Measurements from ENCODE around the gene URM1.

Gene URM1

DNA sequence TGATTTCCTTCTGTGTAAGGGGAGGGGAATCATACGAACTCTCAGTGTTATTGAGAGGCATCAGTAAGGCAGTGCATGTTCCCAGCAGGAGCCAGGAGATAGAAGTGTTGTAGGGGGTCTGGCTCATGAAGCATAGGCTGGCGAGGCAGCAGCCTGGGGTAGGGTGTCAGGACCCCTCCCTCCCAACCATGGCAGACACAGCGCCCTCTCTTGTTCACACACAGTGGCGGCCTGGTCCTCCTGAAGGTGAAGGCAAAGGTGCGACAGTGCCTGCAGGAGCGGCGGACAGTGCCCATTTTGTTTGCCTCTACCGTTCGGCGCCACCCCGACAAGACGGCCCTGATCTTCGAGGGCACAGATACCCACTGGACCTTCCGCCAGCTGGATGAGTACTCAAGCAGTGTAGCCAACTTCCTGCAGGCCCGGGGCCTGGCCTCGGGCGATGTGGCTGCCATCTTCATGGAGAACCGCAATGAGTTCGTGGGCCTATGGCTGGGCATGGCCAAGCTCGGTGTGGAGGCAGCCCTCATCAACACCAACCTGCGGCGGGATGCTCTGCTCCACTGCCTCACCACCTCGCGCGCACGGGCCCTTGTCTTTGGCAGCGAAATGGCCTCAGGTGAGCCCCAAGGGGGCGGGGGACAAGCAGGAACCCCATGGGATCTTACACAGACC lies 26.1 kb upstream of the URM1 start:
- no peak for DNase-seq (ENCODE audit: low read depth in 2 of 3, low spot score in 2 of 3)

DNA sequence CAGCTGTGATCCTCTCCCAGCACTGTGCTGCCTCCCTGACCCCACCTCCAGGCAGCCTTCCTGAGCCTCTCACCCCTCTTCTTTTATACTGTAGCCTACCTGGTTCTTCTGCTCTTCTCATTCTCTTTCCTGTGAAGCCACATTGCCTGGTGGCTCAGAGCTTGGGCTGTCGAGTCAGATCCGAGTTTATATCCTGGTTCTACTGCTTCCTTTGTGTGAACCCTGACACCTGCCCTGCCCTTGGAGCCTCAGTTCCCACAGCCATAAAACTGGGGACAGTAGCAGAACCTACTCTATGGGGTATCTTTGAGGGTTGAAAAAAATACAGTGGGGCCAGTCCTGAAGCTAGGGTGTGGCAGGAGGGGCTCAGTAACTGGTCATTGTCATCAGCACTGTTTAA lies 22.0 kb upstream of the URM1 start:
- no peak for DNase-seq (ENCODE audit: low read depth in 2 of 3, low spot score in 2 of 3)

DNA sequence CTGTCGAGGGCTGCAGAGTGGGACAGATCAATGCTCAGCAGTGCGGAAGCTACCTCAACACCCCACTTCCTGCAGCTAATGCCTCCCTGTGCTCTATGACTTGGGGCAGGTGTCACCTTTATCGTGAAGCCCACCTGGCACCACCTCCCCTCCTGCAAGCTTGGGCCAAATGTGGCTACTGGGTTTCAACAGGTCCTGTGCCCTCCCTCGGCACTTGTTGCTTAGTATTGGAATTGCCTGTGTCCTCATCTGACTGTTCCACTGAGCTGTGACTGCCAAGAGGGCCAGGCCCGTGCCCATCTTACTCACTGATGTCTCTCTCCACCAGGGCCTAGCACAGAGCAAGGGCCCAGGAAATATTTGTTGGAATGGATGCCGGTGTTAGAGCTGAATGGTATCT lies 21.4 kb upstream of the URM1 start:
- DNase-seq (ENCODE audit: low read depth in 2 of 3, low spot score in 2 of 3) = no peak

DNA sequence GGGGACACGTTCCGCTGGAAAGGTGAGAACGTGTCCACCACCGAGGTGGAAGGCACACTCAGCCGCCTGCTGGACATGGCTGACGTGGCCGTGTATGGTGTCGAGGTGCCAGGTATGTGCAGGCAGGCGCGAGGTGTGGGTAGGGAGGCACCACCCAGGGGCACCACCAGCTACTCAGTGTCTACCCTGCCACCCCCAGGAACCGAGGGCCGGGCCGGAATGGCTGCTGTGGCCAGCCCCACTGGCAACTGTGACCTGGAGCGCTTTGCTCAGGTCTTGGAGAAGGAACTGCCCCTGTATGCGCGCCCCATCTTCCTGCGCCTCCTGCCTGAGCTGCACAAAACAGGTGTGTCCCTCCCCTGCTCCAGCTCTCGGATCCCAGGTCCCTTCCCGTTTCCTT lies 15.7 kb upstream of the URM1 start:
- DNase-seq (ENCODE audit: low read depth in 2 of 3, low spot score in 2 of 3) = no peak

DNA sequence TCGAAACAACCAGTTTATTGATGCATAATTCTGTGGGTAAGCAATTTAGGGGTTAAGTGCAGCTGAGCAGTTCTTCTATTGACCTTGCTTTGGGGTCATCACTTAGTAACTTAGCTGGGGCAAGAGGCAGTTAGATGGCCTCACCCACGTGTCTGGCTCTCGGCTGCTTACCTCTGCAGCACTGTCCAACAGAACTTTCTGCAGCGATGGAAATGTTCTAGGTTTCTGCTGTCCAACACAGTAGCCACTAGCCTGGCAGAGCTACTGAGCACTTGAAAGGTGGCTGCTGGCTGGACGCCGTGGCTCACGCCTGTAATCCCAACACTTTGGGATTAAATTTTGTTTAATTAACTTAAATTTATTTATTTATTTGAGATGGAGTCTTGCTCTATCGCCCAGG lies 13.1 kb upstream of the URM1 start:
- DNase-seq (ENCODE audit: low read depth in 2 of 3, low spot score in 2 of 3) = no peak

DNA sequence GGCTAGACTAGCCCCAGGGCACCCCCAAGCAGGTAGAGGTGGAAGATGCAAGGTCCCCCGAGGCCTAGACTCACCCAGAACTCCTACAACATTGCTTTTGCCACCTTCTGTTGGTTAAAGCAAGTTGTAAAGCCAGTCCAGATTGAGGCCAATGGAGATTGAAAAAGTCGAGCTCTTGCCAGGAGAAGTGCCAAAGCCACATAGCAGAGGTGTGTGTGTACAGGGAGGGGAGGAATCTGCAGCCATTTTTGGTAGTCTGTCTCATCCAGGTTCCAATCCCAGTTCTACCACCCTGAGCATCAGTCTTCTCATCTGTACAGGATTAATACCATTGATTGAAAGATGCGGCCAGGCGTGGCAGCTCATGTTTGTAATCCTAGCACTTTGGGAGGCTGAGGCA lies 12.3 kb upstream of the URM1 start:
- no peak for DNase-seq (ENCODE audit: low read depth in 2 of 3, low spot score in 2 of 3)

DNA sequence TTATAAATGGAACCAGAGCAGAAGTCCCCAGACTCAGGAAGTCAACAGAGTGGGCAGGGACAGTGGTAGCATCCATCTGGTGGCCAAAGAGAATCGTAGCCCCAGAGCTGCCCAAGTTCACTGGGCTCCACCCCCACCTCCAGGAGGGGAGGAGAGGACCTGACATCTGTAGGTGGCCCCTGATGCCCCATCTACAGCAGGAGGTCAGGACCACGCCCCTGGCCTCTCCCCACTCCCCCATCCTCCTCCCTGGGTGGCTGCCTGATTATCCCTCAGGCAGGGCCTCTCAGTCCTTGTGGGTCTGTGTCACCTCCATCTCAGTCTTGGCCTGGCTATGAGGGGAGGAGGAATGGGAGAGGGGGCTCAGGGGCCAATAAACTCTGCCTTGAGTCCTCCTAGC lies 10.3 kb upstream of the URM1 start:
- DNase-seq (ENCODE audit: low read depth in 2 of 3, low spot score in 2 of 3) = no peak

DNA sequence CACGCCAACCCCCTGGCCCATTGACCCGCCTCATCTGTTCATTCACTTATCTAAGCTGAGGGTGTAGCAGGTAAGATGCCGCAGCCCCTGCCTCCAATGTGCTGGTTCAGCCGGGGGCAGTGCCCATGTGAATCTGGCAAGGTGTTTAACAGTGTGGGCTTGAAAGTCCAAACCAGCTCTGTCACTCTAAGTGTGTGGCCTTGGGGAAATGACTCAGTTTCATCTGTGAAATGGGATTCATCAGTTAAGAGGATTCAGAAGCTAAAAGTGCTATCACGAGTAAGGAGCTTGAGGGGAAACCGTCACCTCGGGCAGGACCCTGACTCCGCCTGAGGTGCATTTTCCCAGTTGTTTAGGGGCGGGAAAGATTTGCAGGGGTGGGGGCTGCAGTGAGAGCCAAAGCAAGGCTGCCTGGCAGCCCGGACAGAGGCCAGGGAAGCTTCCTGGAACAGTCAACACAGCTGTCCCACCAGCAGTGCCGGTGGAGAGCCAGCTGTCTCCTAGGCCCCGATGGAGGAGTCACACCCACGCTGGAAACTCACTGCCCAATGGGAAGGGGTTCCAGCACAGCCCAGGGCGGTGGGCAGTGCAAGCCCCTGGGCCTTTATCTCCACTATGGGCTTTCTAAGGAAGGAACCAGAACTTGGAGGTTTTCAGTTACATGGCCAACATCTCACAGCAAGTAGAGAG lies 9.7 kb upstream of the URM1 start:
- no peak for DNase-seq (ENCODE audit: low read depth in 2 of 3, low spot score in 2 of 3)

DNA sequence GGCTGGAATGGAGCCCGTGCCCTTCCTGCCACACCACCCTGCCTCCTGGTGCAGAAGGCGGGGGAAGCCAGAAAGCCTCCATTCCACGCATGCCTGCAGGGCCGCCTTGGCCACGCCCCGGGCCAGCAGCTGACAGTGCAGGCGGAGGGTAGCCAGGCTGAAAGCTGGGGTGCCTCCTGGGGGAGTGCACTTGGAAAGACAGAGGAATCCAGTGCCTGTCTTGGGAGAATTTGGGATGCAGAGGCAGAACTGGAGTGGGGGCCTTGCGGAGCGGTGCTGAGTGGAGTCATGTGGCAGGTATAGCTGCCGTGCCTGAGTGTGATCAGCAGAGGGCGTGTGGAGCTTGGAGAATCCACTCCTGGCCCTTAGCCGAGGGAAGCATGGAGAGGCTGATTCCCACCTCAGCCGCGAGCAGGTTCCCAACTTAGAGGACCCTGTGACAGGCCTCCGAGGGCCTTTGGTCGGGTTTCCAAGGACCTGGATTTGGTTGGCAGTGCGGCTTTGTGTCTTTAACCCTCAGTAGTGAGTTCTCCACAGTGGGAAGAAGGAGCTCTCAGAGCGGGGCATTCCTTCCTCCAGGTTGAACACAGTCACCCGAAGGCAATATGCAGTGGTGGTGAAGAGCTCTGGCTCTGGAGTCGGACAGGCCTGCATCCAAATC lies 9.1 kb upstream of the URM1 start:
- peak in 2 of 3 experiments; percentile 49 to 51 for DNase-seq (ENCODE audit: low read depth in 2 of 3, low spot score in 2 of 3)

DNA sequence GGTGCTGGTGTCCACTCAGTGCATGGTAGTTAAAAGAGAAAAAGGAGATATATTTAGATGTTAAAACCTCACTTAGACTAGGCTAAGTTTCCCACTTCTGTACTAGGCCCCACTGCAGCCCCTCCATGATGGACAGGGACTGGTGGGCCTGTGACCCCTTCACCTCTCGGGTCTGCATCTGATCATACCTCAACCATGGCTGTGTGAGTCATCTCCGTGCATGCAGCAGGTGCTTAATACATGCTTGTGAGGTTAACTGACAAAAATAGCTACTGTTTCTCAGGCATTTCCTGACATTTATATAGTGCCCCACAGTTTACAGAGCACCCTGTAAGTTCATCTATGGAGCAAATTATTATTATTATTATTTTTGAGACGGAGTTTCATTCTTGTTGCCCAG lies 8.4 kb upstream of the URM1 start:
- DNase-seq (ENCODE audit: low read depth in 2 of 3, low spot score in 2 of 3) = no peak

DNA sequence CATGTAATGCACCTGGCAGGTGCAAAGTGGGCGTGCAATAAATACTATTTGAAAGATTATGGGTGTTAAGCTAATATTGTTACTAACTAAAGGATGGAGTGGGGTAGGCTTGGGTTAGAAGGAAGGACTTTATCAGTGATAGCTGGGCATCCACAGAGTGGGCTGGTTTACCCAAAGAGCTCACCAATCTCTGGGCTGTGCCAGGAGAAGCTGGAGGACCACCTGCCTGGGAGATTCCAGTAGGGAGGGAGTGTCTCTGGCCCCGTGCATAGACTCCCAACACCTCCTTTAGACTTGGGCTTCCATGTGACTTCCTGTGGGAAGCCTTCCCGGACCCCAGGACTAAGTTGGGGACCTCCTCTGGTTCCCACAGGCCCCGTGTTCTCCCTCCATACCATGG lies 5.6 kb upstream of the URM1 start:
- no peak for DNase-seq (ENCODE audit: low read depth in 2 of 3, low spot score in 2 of 3)

DNA sequence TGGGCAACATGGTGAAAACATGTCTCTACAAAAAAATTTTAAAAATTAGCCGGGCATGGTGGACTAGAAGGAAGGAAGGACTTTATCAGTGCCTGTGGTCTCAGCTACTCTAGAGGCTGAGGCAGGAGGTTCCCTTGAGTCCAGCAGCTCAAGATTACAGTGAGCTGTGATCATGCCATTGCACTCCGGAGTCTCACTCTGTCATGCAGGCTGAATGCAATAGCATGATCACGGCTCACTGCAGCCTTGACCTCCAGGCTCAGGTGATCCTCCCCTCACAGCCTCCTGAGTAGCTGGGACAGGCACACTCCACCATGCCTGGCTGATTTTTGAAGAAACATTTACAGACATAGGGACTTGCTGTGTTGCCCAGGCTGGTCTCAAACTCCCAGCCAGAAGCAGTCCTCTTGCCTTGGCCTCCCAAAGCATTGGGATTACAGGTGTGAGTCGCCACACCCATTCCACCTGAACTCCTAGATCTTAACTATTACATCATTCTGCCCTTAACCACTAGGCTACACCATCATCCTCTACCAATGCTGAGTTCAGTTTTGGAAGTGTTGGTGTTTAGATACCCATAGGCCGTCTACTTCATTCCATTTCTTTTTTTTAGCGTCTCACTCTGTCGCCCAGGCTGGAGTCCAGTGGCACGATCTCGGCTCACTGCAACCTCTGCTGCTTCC lies 2.0 kb upstream of the URM1 start:
- no peak for DNase-seq (ENCODE audit: low read depth in 2 of 3, low spot score in 2 of 3)

DNA sequence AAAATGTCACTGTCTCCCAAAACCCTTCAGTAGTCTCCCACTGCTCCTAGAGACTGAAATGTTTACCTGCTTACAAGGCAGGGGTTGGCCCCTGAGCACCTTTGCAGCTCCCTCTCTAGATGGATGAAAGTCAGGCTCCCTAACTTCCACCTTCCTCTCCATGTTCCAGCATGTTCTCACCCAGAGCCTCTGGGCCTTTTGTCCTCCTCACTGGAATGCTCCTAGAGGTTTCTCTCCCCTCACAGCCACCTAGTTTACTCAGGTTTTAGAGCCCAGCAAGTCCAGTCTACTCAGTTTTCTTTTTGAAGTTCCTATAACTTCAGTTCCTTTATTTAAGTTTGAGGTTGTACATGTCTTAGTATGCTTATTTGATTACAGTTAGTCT lies 815 bp upstream of the URM1 start:
- no peak for DNase-seq (ENCODE audit: low read depth in 2 of 3, low spot score in 2 of 3)

DNA sequence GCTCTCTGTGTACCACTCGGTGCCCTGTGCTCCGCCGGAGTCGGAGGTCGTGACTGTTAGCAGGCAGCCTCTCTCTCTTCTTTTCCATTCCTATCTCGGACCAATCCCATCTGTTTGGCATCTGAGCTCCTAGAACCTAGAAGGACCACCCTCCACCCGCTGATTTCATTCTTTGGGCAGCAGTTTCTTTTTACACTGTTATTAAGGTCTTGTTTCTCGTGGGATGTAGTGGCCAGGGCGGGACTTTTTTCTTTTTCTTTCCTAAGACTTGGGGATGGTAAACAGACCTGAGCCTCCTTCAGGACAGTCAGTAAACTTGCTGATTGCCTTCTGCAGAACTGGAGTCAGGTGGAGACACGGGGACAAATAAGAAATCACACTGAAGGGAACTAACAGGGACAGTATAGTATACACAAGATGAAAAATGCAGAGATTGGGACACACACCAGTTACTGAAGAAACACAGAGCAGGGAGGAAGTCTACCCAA lies 500 bp downstream of the URM1 start:
- DNase-seq (ENCODE audit: low read depth in 2 of 3, low spot score in 2 of 3) = no peak

DNA sequence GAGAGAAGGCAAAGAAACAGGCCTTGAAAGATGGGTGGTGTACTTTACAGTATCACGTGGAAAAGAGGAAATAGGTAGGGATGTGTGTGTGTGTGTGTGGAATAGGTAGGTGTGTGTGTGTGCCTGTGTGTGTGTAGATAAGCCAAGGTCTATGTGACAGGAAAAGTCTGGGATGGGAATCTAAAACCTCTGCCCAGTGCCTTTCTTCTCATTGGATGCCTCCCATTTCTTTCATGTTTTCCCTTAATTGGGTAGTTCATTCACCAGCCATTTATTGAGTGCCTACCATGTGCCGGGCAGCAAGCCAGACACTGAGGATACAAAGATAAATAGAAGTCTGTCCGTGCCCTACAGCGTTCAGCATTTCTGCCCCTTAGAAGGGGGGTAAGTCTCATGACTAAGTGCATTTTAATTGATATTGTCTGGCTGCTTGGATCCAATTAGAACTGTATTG lies 1.0 kb downstream of the URM1 start:
- no peak for DNase-seq (ENCODE audit: low read depth in 2 of 3, low spot score in 2 of 3)

DNA sequence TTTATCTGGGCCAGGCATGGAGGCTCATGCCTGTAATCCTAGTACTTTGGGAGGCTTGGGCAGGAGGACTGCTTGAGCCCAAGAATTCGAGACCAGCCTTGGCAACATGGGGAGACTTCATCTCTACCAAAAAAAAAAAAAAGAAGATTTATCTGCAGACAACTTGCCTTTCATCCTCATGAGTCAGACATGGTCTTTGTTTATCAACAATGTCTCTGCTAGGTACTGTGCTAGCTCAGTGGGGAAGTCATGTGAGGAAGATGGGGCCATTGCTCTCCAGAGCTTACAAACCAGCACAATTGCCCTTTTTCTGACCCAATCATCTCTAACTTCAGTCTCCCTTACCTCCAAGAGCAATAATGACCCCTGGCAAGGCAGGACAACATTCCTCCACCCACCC lies 1.6 kb downstream of the URM1 start:
- no peak for DNase-seq (ENCODE audit: low read depth in 2 of 3, low spot score in 2 of 3)

DNA sequence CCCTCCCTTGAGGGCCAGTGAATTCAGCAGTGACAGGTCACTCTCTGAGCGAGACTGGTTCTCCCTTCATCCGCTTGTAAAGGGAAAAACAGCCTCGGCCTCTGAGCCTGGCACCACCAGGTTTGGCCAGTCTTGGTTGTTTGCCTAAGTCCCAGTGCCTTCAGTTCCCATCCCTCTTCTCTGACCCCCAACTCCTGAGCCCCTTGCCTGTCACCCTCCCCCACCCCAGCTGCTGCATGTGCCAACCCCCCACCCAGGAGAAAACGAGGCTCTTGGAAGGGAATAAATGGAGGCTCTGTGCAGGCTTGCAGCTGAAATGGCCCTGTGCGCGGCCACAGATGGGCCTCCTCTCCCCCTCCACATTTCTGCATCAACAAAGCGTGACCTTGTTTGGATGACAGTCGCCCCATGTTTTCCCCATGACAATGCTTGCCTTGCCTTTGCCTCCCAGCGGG lies 3.1 kb downstream of the URM1 start:
- no peak for DNase-seq (ENCODE audit: low read depth in 2 of 3, low spot score in 2 of 3)

DNA sequence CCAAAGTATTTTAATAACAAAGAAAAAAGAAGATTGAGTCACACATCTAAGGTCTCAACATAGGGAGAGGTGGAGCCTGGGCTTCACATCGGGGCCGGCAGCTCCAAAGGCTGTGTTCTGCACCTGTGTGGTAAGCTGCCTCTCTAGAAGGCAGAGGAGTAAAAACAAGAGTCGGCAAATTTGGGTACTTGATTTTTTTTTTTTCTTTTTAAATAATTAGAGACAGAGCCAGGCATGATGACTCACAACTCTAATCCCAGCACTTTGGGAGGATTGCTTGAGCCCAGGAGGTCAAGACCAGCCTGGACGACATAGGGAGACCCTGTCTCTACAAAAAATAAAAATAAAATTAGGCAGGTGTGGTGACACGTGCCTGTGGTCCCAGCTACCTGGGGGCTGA lies 4.7 kb downstream of the URM1 start:
- DNase-seq (ENCODE audit: low read depth in 2 of 3, low spot score in 2 of 3) = no peak

DNA sequence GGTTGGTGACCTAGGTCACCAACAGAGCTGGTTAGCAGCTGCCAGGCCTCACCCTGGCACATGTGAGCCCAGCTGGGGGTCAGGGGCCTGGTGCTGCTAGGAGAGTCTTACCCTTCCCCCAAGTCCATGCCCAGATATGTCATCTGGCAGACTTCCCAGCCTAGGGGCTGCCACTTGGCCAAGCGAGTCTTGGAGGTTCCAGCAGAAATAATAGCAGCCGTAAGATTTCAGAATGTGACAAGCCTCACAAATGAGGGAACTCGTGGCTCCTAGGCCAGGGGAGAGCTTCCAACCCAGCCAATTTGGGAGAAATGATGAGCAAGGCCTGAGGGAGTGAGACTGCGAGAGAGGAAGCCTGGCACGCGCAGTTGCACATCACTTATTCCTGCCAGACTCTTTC lies 11.1 kb downstream of the URM1 start:
- DNase-seq (ENCODE audit: low read depth in 2 of 3, low spot score in 2 of 3) = no peak

DNA sequence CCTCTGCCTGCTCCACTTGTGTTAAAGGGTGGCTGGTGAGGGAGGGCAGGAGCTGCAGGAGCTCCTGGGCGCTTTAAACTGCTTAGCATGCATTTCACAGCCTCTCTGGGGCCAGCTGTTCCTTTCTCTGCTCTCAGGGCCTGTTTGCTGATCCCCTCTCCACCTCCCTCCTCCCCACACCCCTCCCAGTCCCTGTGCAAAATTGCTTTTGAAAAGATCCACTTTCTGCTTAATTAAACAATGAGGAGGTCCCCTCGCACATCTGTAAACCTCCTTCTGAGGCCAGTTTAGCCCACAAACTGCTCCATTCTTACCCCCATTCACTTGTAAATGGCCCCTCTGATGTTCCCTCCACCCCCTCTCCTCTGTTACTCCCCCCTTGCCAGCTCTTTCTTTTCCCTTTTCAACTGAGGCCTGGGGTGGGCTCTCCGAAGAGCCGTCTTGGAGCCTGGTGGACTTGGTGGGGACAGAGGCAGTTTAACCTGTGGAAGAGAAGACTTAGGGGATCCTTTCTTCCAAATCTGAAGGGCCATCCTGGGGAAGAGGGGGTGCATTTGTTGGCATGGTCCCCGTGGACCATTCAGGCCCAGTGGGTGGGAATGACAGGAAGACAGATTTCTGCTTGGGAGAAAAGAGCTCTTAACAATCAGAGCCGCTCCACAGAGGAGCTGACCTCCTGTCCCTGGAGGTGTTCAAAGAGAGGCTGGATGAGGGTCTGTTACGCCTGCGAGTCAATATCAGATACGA lies 12.0 kb downstream of the URM1 start:
- no peak for DNase-seq (ENCODE audit: low read depth in 2 of 3, low spot score in 2 of 3)

DNA sequence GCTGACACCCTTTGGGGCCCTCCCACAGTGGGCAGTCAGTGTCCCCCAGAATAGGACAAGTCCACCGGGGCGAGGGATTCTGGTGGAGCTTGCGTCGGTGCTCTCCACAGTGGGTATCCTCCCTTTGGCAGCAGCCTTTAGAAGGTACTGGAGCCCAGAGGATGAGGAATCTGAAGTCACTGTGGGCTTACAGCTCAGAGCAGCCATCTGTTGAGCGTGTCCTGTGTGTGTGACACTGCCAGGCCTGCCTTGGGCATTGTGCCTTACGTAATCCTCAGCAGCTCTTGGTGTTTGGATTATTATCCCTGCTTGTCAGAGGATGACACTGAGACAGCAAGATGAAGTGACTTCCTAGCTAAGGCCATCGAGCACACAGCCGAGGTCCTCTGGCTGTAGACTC lies 12.6 kb downstream of the URM1 start:
- no peak for DNase-seq (ENCODE audit: low read depth in 2 of 3, low spot score in 2 of 3)

Measured in activated CD8-positive, alpha-beta memory T cell treated with anti-CD3 and anti-CD28 coated beads for 48 hours (primary cell).